Measurements from ENCODE around the gene MXD3. TPM values are rescaled to one million over a fixed set of nuclear protein-coding genes. Genes with fewer than 3 reads are reported as not detected.

Gene MXD3
- total RNA-seq, 2 experiments from 2014 or later: 81.3 to 130 TPM

DNA sequence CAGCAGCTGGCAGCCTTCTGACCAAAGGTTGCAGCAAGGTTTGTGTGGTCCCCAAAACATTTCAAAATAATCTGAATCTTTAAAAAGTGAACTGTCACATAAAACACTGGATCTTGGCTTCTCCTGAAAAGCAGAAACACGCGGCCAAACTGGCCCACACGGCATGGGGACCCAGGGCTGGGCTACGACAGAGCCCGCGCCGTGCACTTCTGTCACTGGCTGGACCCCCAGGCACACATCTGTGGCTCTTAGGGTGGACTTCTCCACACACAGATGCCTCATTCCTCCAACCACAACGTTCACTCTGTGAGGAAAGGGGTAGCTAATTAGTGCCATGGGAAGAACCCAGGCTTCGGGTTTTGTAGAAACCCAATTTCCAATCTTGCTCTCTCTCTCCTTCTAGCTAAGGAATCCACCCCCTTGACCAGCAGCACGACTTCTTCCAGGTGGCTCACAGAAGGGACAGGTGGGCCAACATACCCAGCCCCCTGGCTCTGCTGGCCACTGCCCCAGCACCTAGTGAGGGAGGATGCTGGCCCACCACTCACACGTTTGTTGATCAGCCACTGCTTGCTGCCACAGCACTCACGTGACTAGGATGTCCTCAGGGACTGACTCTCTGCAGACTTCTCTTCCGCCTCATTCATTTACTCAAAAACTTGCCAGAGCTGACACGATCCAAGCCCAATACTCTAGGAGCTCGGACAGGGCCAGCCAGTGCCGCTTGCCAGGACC, 21.9 kb upstream of the MXD3 start:
- TF ChIP-seq, protein P1, sequence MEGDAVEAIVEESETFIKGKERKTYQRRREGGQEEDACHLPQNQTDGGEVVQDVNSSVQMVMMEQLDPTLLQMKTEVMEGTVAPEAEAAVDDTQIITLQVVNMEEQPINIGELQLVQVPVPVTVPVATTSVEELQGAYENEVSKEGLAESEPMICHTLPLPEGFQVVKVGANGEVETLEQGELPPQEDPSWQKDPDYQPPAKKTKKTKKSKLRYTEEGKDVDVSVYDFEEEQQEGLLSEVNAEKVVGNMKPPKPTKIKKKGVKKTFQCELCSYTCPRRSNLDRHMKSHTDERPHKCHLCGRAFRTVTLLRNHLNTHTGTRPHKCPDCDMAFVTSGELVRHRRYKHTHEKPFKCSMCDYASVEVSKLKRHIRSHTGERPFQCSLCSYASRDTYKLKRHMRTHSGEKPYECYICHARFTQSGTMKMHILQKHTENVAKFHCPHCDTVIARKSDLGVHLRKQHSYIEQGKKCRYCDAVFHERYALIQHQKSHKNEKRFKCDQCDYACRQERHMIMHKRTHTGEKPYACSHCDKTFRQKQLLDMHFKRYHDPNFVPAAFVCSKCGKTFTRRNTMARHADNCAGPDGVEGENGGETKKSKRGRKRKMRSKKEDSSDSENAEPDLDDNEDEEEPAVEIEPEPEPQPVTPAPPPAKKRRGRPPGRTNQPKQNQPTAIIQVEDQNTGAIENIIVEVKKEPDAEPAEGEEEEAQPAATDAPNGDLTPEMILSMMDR (conservative IDR thresholded peaks at IDR 0.05; ENCODE audit: low read length): no peak
- no peak for TF ChIP-seq EZH2phosphoT487 (IDR thresholded peaks at IDR 0.05; ENCODE audit: borderline replicate concordance, low read depth, low read length)
- H3K27ac ChIP-seq (ENCODE audit: low read depth, low read length, poor library complexity, severe bottlenecking): no peak overlapping the region
- H3K4me3 ChIP-seq (ENCODE audit: low read depth, low read length, poor library complexity, severe bottlenecking): no peak overlapping the region
- no peaks in the 10 kb centered on the region for H4K20me1 ChIP-seq (ENCODE audit: insufficient read depth, low read length)
- no peak overlapping the region for H2AFZ ChIP-seq (ENCODE audit: low read length)
- no TSS peak for BruUV-seq (replicated peaks)
- no peaks in the 10 kb centered on the region for H3K9me3 ChIP-seq (ENCODE audit: low read length)
- no peak overlapping the region for H3K4me2 ChIP-seq (ENCODE audit: low read length)
- H3K79me2 ChIP-seq (ENCODE audit: insufficient read depth, low read depth, low read length): no peaks in the 10 kb centered on the region
- H3K36me3 ChIP-seq (ENCODE audit: insufficient read depth, low read length): peaks cover 90% of the 10 kb centered on the region
- ChIA-PET CTCF (ENCODE audit: unreplicated experiment) (interaction anchor here (0.7 kb wide), 1 partner anchor 138 kb away, joined by 3 read pairs; no protein-coding TSS in a partner anchor), POLR2A (interaction anchor here (0.8 kb wide), 1 partner anchor 98 kb away, joined by 3 read pairs; no protein-coding TSS in a partner anchor)
- no peaks in the 10 kb centered on the region for H3K9me2 ChIP-seq (ENCODE audit: insufficient read depth, low read length)
- DNase-seq (ENCODE audit: low spot score): no peak
- H3K4me1 ChIP-seq (ENCODE audit: insufficient read depth, low read length, poor library complexity, severe bottlenecking): peaks cover 3% of the 10 kb centered on the region
- intact Hi-C loops (cut with micrococcal nuclease; ENCODE audit: unreplicated experiment): no loop called here

DNA sequence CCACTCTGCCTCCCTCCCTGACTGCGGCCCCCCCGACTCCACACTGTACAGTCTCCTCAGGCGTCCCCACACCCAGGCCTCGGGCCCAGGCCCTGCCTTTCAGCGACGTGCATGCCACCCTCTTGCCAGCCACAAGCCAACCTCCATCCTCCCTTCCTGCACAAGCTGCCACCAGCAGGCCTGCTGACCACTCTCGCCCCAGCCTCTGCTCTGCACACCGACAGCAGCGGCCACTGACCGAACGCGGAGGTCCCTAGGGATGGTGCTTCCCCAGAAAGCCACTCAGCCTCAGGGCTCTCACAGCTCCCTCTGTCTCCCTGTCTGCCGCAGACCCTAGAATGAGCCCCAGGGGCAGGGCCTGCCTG, 21.2 kb upstream of the MXD3 start:
- Histone ChIP-seq H4K20me1 (ENCODE audit: insufficient read depth, low read length) (no peaks in the 10 kb centered on the region), H3K4me1 (ENCODE audit: insufficient read depth, low read length, poor library complexity, severe bottlenecking) (peaks cover 3% of the 10 kb centered on the region), H3K36me3 (ENCODE audit: insufficient read depth, low read length) (peaks cover 84% of the 10 kb centered on the region), H3K9me3 (ENCODE audit: low read length) (no peaks in the 10 kb centered on the region), H3K79me2 (ENCODE audit: insufficient read depth, low read depth, low read length) (no peaks in the 10 kb centered on the region), H3K4me3 (ENCODE audit: low read depth, low read length, poor library complexity, severe bottlenecking) (no peak overlapping the region), H3K27ac (ENCODE audit: low read depth, low read length, poor library complexity, severe bottlenecking) (no peak overlapping the region), H3K9me2 (ENCODE audit: insufficient read depth, low read length) (no peaks in the 10 kb centered on the region), H2AFZ (ENCODE audit: low read length) (no peak overlapping the region), H3K4me2 (ENCODE audit: low read length) (no peak overlapping the region)
- no TSS peak for BruUV-seq (replicated peaks)
- TF ChIP-seq, protein P1 (conservative IDR thresholded peaks at IDR 0.05; ENCODE audit: low read length): no peak
- no peak for TF ChIP-seq EZH2phosphoT487 (IDR thresholded peaks at IDR 0.05; ENCODE audit: borderline replicate concordance, low read depth, low read length)
- CTCF ChIA-PET (ENCODE audit: unreplicated experiment): interaction anchor here (0.7 kb wide), 1 partner anchor 139 kb away, joined by 3 read pairs; no protein-coding TSS in a partner anchor
- intact Hi-C loops (cut with micrococcal nuclease; ENCODE audit: unreplicated experiment): no loop called here
- no peak for DNase-seq (ENCODE audit: low spot score)
- POLR2A ChIA-PET: no interaction called here
